ENCODE results near the gene SHISA7. TPM values are rescaled to one million over a fixed set of nuclear protein-coding genes. Genes with fewer than 3 reads are reported as not detected.

The SHISA7 gene
- total RNA-seq: 1 to 10 TPM in 1 of 2 donors, not detected in 1; 1.6 TPM
- not detected for polyA plus RNA-seq

GRCh38 chr19:55443045-55443823 is at the start of gene SHISA7:
SHISA7 (minus strand) TSS chr19:55443300; CDS start chr19:55442863, 437 bp downstream.
- TF ChIP-seq REST (IDR thresholded peaks at IDR 0.05) (no peak), TAF1 (conservative IDR thresholded peaks at IDR 0.05) (no peak), SP1 (IDR thresholded peaks at IDR 0.05) (no peak)
- Histone ChIP-seq H3K9me3 (ENCODE audit: control insufficient read depth in 4 of 4, low read length in 3 of 4) (peaks cover 0 to 2% (median 1%) of the 10 kb centered on the region in 4 donors), H3K9ac (ENCODE audit: low read depth in 1 of 2, low read length in 2 of 2) (no peak within 1 kb of the TSS), H3K4me3 (ENCODE audit: low read depth in 1 of 3, low read length in 3 of 3) (no peak within 1 kb of the TSS), H3K27ac (ENCODE audit: low read depth in 1 of 2, low read length in 2 of 2) (no peak within 1 kb of the TSS), H3K4me1 (ENCODE audit: control insufficient read depth in 4 of 4, insufficient read depth in 4 of 4, low read length in 3 of 4) (peaks cover 0 to 3% (median 1%) of the 10 kb centered on the region in 4 donors), H3K36me3 (ENCODE audit: control insufficient read depth in 4 of 4, insufficient read depth in 3 of 4, low read depth in 1 of 4, low read length in 3 of 4) (no peaks in the 10 kb centered on the region), H3K27me3 (ENCODE audit: control insufficient read depth in 4 of 4, insufficient read depth in 4 of 4, low read length in 3 of 4) (peaks cover 11 to 18% (median 13%) of the 10 kb centered on the region in 4 donors)
- no peak for DNase-seq (ENCODE audit: low spot score)
- 5% methylated on average over 43 of the region's 43 CpGs for WGBS

GRCh38 chr19:55492362-55492944 is 49.4 kb upstream of the SHISA7 start:
- no peak overlapping the region for H3K27ac ChIP-seq (ENCODE audit: low read depth in 1 of 2, low read length in 2 of 2)
- H3K4me3 ChIP-seq (ENCODE audit: low read depth in 1 of 3, low read length in 3 of 3): no peak overlapping the region
- H3K9me3 ChIP-seq (ENCODE audit: control insufficient read depth in 4 of 4, low read length in 3 of 4): no peaks in the 10 kb centered on the region
- 47% methylated on average over 12 of the region's 12 CpGs for WGBS
- H3K4me1 ChIP-seq (ENCODE audit: control insufficient read depth in 4 of 4, insufficient read depth in 4 of 4, low read length in 3 of 4): no peaks in the 10 kb centered on the region
- TF ChIP-seq YY1 (IDR thresholded peaks at IDR 0.05) (no peak), ATF3 (IDR thresholded peaks at IDR 0.05) (no peak), HNF4A (conservative IDR thresholded peaks at IDR 0.05) (no peak), NR2F2 (IDR thresholded peaks at IDR 0.05) (no peak), TAF1 (conservative IDR thresholded peaks at IDR 0.05) (no peak), RAD21 (IDR thresholded peaks at IDR 0.05) (no peak), FOXA1 (IDR thresholded peaks at IDR 0.05) (no peak), MAX (IDR thresholded peaks at IDR 0.05) (no peak), JUND (IDR thresholded peaks at IDR 0.05) (no peak), RXRA (IDR thresholded peaks at IDR 0.05) (no peak), GABPA (IDR thresholded peaks at IDR 0.05 in 1 of 2, conservative IDR thresholded peaks at IDR 0.05 in 1 of 2) (no peak), SP1 (IDR thresholded peaks at IDR 0.05) (no peak), ZBTB33 (IDR thresholded peaks at IDR 0.05) (no peak), REST (IDR thresholded peaks at IDR 0.05) (no peak), FOXA2 (IDR thresholded peaks at IDR 0.05) (no peak), EGR1 (IDR thresholded peaks at IDR 0.05; ENCODE audit: low read depth in 2 of 2) (no peak)
- H3K27me3 ChIP-seq (ENCODE audit: control insufficient read depth in 4 of 4, insufficient read depth in 4 of 4, low read length in 3 of 4): no peaks in the 10 kb centered on the region
- H3K36me3 ChIP-seq (ENCODE audit: control insufficient read depth in 4 of 4, insufficient read depth in 3 of 4, low read depth in 1 of 4, low read length in 3 of 4): no peaks in the 10 kb centered on the region
- no peak overlapping the region for H3K9ac ChIP-seq (ENCODE audit: low read depth in 1 of 2, low read length in 2 of 2)
- DNase-seq (ENCODE audit: low spot score): no peak
